Breast epithelium (tissue), 3 donors: ENCODE data around the gene TSEN34.

Experiments
- CTCF ChIP-seq, 3 donors: fragments of 450-650 bp; IDR thresholded peaks; one replicate each; pipeline ENCODE4 v1.5.1; 2016 to 2017; ENCODE audit warnings: antibody characterized with exemption in 3 of 3, mild to moderate bottlenecking in 3 of 3, moderate library complexity in 3 of 3
- POLR2A ChIP-seq: fragments of 450-650 bp; IDR thresholded peaks from one replicate; pipeline ENCODE4 v1.6.1; 2016; ENCODE audit warnings: antibody characterized with exemption, mild to moderate bottlenecking, moderate library complexity

DNA sequence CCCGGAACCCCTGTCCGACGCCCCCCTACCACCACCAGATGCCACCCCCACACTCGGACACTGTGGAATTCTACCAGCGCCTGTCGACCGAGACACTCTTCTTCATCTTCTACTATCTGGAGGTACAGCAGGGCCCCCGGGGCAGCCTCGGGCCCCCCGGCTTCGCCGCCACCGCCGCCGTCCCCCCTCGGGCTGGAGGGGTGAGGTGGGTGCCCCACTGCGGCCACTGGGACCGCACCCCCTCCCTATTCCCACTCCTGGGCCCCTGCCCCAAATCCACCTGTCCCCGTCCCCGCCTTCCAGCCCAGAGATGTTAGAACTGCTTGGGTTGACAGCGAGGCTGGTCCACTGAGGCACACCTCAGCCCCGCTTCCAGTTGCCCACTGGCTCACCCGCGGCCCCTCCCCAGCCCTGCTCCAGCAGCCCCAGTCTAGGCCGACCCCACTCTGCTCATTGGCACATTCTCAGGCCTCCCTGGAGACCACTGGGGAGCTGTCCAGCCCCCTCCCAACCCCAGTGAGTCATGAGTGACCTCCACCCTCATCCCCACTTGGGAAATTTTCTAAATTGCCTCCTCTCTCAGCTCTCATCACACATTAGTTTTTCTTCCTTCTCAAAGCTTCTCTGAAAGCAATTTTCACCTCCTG lies 38.1 kb upstream of the TSEN34 start:
- TF ChIP-seq CTCF (IDR thresholded peaks at IDR 0.05) = no peak
- no peak for TF ChIP-seq POLR2A
